HepG2 (cell line): ENCODE data around the gene CSTF1.

Source experiments
- ASH2L ChIP-seq: fragments of 300-600, 200-600 bp; sonication (generic); IDR thresholded peaks from 2 replicates; pipeline ENCODE4 v1.7.0; 2017; ENCODE audit warnings: low read depth, mild to moderate bottlenecking, moderate library complexity, mixed read lengths, low read length; ENCODE audit not compliant: insufficient read length
- CTCF ChIP-seq: sonication (generic); formaldehyde crosslinking; IDR thresholded peaks from 2 replicates; pipeline ENCODE4 v1.5.0; 2020; ENCODE audit warnings: mild to moderate bottlenecking, missing genetic modification reagents, moderate library complexity
- EP300 ChIP-seq, 3 experiments: sonication (generic) in 1 of 3; formaldehyde crosslinking in 1 of 3; IDR thresholded peaks; 2 replicates each; pipeline versions ENCODE4 v1.5.1 to v1.6.1; 2011 to 2020; ENCODE audit warnings: low read depth in 2 of 3, low read length in 2 of 3, borderline replicate concordance in 1 of 3, improper control_type of control experiment in 1 of 3, mild to moderate bottlenecking in 1 of 3, missing genetic modification reagents in 1 of 3, moderate library complexity in 1 of 3
- HMG20B ChIP-seq: conservative IDR thresholded peaks from 2 replicates; pipeline ENCODE4 v1.6.1; 2016; ENCODE audit warnings: missing genetic modification reagents, missing compliant biosample characterization
- MIER2 ChIP-seq: IDR thresholded peaks from 2 replicates; pipeline ENCODE4 v1.6.1; 2016; ENCODE audit warnings: missing biosample characterization, missing genetic modification reagents
- NFE2L2 ChIP-seq: fragments of 150-350 bp; IDR thresholded peaks from 2 replicates; pipeline ENCODE4 v1.6.1; 2014; ENCODE audit warnings: low read length
- POLR2AphosphoS5 ChIP-seq: IDR thresholded peaks from 2 replicates; pipeline ENCODE4 v1.6.1; 2012; ENCODE audit warnings: low read depth, low read length
- REL ChIP-seq: sonication (generic); formaldehyde crosslinking; conservative IDR thresholded peaks from 2 replicates; pipeline ENCODE4 v1.8.0; 2022; ENCODE audit warnings: mild to moderate bottlenecking, missing genetic modification reagents, moderate library complexity
- SRF ChIP-seq: IDR thresholded peaks from 2 replicates; pipeline ENCODE4 v1.6.1; 2011; ENCODE audit warnings: mild to moderate bottlenecking, low read depth, low read length, moderate library complexity
- ZNF280B ChIP-seq: sonication (generic); formaldehyde crosslinking; IDR thresholded peaks from 2 replicates; pipeline ENCODE4 v1.5.0; 2020; ENCODE audit warnings: missing genetic modification reagents, mild to moderate bottlenecking, borderline replicate concordance

- TF ChIP-seq HMG20B: no peak
- no peak for TF ChIP-seq POLR2AphosphoS5
- no peak for TF ChIP-seq MIER2 (CRISPR knock-in tag)
- TF ChIP-seq SRF: no peak
- TF ChIP-seq REL: no peak
- no peak for TF ChIP-seq EP300 (IDR thresholded peaks at IDR 0.05; ENCODE audit: low read depth in 2 of 2, low read length in 2 of 2)
- no peak for TF ChIP-seq EP300 (CRISPR knock-in tag; IDR thresholded peaks at IDR 0.05; ENCODE audit: borderline replicate concordance)
- TF ChIP-seq CTCF (CRISPR knock-in tag): no peak
- TF ChIP-seq ZNF280B (CRISPR knock-in tag): no peak
- TF ChIP-seq NFE2L2: no peak
- no peak for TF ChIP-seq ASH2L
These were observed 60.9 kb downstream of the CSTF1 start for GRCh38 chr20:56453352-56453751.
